Mucosa of descending colon (tissue), 3 donors: ENCODE data around the gene DNAH10. TPM values are rescaled to one million over a fixed set of nuclear protein-coding genes. Genes with fewer than 3 reads are reported as not detected.
A peak's percentile ranks its signal among the peaks of the same experiment; 100 is the strongest.

Experiments used
- ATAC-seq: fragments of 200-7000 bp; cut with Tn5 transposase; one replicate; pipeline ENCODE4 v1.9.1; 2020; ENCODE audit warnings: mild to moderate bottlenecking, moderate library complexity
- DNase-seq, 3 donors: peaks; one replicate each; pipeline ENCODE4 v3.0.0-alpha.2; 2020
- H3K36me3 ChIP-seq: fragments of 200-600 bp; one replicate; pipeline ENCODE4 v1.8.0; 2021; ENCODE audit warnings: low read depth, mild to moderate bottlenecking
- H3K4me1 ChIP-seq: fragments of 200-600 bp; one replicate; pipeline ENCODE4 v1.8.0; 2021; ENCODE audit warnings: low read depth, mild to moderate bottlenecking
- H3K4me3 ChIP-seq: fragments of 200-600 bp; one replicate; pipeline ENCODE4 v1.8.0; 2021; ENCODE audit warnings: mild to moderate bottlenecking
- H3K9me3 ChIP-seq: fragments of 200-600 bp; one replicate; pipeline ENCODE4 v1.8.0; 2021; ENCODE audit warnings: mild to moderate bottlenecking
- CTCF ChIP-seq: fragments of 200-600 bp; IDR thresholded peaks from one replicate; pipeline ENCODE4 v1.8.0; 2022; ENCODE audit warnings: antibody characterized with exemption, mild to moderate bottlenecking
- intact Hi-C, 2 donors: fragments of 100-400 bp; cut with DNase I in 1 of 2; cut with micrococcal nuclease in 1 of 2; formaldehyde crosslinking; loops; one replicate each; pipeline versions ENCODE4 v1.11.0 to v1.11.1; 2022; cut with DNase I, micrococcal nuclease
- total RNA-seq, 3 donors: library from RNA; stranded (reverse); fragmentation: NEBNext Ultra II Directional in 2 of 3; extraction: Animal tissue kit (Norgen Biotek cat#: 25700) in 2 of 3; gene quantifications; one replicate each; pipeline versions ENCODE4 v1.2.1 to v1.2.4, GENCODE V29; 2021 to 2023
- donor health status: DM: no; HTN: no; CAD: no; lungs with moderate emphysema.
- donor health status: DM: no; HTN: no; CAD: no.
- donor health status: DM: no; HTN: yes; CAD: no.

DNAH10 gene
- total RNA-seq, 3 donors from 2014 or later: 0.29 to 0.63 (median 0.29) TPM

GRCh38 chr12:123952037-123952436 is 189.9 kb downstream of the DNAH10 start:
- Histone ChIP-seq H3K4me1 (peaks cover 6% of the 10 kb centered on the region), H3K36me3 (no peaks in the 10 kb centered on the region), H3K9me3 (no peaks in the 10 kb centered on the region), H3K4me3 (no peak overlapping the region)
- DNase-seq (no peak), ATAC-seq (peak; percentile 18)
- intact Hi-C loops: no loop called here
- TF ChIP-seq CTCF: no peak

- intact Hi-C loops: no loop called here
- Histone ChIP-seq H3K4me1 (peaks cover 6% of the 10 kb centered on the region), H3K4me3 (no peak overlapping the region), H3K9me3 (no peaks in the 10 kb centered on the region), H3K36me3 (no peaks in the 10 kb centered on the region)
- DNase-seq (no peak), ATAC-seq (no peak)
- TF ChIP-seq CTCF: no peak
These were observed 192.7 kb downstream of the DNAH10 start for GRCh38 chr12:123954647-123955350.

DNA sequence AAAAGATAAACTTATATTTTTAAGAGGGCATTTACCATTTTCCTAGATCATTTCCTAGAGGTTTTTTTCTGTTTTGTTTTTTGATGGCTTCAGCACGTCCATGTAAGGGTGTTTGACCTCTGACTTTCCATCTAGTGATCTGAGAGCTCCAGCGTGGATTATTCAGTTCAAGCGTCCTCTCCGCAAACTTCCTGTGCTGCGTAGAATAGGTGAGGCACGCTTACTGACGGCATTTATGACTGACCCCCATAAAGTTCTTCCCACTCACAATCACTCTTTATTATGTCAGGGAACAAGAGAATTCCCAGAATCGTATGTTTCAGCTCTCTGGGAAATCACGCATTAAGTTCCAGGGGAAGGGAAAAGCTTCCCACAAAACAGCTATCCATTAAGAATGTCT is 194.1 kb downstream of the DNAH10 start:
- H3K9me3 ChIP-seq: no peaks in the 10 kb centered on the region
- peak; percentile 70 for ATAC-seq
- DNase-seq: no peak
- intact Hi-C loops: no loop called here
- no peak for TF ChIP-seq CTCF
- no peaks in the 10 kb centered on the region for H3K36me3 ChIP-seq
- H3K4me1 ChIP-seq: peaks cover 6% of the 10 kb centered on the region
- no peak overlapping the region for H3K4me3 ChIP-seq

DNA sequence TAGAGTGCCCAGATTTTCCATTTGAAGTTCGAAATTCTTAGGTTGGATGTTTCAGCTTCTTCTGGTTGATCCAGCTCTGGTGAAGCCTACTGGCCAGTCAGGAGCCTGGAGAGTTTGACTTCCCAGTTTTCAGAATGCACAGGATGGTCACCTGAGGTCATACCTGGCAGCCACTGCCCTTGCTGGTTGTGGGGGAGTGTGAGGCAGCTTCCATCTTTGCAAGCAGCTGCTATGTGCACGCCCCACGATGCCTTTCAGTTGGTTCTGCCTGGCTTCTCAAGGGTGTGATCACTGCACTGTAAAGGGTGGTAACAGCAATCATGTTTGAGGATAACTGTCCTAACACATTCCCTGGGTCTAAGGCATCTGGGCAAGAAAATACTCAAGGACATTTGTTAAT is 195.1 kb downstream of the DNAH10 start:
- ATAC-seq (no peak), DNase-seq (no peak)
- Histone ChIP-seq H3K4me3 (no peak overlapping the region), H3K36me3 (no peaks in the 10 kb centered on the region), H3K4me1 (peaks cover 9% of the 10 kb centered on the region), H3K9me3 (no peaks in the 10 kb centered on the region)
- intact Hi-C loops: no loop called here
- no peak for TF ChIP-seq CTCF

DNA sequence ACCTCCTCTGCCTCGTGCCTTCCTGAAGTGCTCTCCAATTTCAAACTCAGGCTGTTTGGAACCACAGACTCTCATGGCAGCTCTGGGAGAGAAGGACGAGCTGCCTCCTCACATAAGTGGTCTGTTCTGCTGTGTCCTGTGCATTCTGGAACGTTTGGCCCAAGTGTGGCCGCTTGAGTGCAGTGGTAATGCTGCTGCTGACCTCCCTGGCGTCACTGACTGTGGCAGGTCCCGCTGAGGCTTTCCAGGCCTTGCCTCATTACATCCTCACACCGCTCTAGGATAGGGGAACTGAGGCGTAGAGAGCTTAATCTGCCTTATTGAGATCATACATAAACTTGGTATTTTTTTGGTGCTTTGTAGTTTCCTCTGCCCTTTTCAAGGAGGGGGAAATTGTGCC is 196.4 kb downstream of the DNAH10 start:
- DNase-seq: no peak
- no peak overlapping the region for H3K4me3 ChIP-seq
- no peak for TF ChIP-seq CTCF
- no peaks in the 10 kb centered on the region for H3K36me3 ChIP-seq
- peaks cover 8% of the 10 kb centered on the region for H3K4me1 ChIP-seq
- H3K9me3 ChIP-seq: no peaks in the 10 kb centered on the region
- intact Hi-C loops: no loop called here
- ATAC-seq: no peak

- TF ChIP-seq CTCF: no peak
- no peak for ATAC-seq
- Histone ChIP-seq H3K9me3 (no peaks in the 10 kb centered on the region), H3K4me1 (peaks cover 10% of the 10 kb centered on the region), H3K36me3 (no peaks in the 10 kb centered on the region), H3K4me3 (no peak overlapping the region)
- no peak for DNase-seq
- intact Hi-C loops: no loop called here
These were observed 196.8 kb downstream of the DNAH10 start for GRCh38 chr12:123958876-123959275.
